ENCODE measurements around the gene TAMM41.

The TAMM41 gene

DNA sequence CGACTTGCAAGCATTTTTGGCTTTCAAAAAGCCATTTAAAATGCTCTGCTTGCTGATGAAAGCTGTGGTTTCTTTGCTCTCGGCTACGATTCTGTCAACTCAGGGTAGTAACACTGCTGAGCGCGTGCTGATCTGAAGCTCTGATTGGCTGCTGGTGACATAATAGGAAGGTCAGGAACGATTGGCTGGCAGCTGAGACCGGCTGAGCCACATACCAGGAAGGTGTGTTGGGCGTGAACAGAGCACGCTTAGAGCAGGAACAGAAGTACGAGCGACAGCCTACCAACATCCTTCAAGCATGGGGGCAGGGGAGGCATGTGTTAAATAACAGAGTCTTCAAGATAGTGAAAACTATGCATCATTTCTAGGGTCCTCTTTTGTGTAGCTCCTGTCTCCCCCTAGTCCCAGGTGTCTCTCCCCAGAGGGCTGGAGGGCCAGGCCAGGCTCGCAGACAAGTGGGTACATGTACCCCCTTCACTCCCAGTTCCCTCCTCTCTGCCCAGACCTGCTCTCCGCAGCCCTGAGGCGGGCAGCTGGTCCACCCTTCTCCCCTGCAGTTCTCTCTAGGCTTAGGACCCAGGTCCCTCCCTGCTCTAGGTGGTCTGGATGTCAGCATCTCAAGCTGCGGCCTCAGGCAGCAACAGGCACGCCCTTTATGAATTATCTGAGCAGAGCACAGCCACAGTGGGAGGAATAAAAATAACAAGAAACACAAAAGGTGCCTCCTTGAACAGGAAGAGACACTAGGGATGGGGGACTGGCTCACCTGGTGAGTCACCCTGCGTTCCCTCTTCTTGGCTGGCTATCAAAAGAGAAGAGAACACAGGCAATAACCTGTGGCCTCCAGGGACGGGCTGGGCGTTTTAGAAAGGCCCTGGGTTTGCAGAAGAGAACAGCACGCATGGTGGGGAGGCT, 76.0 kb downstream of the TAMM41 start (continued):
- TF ChIP-seq, protein P1, sequence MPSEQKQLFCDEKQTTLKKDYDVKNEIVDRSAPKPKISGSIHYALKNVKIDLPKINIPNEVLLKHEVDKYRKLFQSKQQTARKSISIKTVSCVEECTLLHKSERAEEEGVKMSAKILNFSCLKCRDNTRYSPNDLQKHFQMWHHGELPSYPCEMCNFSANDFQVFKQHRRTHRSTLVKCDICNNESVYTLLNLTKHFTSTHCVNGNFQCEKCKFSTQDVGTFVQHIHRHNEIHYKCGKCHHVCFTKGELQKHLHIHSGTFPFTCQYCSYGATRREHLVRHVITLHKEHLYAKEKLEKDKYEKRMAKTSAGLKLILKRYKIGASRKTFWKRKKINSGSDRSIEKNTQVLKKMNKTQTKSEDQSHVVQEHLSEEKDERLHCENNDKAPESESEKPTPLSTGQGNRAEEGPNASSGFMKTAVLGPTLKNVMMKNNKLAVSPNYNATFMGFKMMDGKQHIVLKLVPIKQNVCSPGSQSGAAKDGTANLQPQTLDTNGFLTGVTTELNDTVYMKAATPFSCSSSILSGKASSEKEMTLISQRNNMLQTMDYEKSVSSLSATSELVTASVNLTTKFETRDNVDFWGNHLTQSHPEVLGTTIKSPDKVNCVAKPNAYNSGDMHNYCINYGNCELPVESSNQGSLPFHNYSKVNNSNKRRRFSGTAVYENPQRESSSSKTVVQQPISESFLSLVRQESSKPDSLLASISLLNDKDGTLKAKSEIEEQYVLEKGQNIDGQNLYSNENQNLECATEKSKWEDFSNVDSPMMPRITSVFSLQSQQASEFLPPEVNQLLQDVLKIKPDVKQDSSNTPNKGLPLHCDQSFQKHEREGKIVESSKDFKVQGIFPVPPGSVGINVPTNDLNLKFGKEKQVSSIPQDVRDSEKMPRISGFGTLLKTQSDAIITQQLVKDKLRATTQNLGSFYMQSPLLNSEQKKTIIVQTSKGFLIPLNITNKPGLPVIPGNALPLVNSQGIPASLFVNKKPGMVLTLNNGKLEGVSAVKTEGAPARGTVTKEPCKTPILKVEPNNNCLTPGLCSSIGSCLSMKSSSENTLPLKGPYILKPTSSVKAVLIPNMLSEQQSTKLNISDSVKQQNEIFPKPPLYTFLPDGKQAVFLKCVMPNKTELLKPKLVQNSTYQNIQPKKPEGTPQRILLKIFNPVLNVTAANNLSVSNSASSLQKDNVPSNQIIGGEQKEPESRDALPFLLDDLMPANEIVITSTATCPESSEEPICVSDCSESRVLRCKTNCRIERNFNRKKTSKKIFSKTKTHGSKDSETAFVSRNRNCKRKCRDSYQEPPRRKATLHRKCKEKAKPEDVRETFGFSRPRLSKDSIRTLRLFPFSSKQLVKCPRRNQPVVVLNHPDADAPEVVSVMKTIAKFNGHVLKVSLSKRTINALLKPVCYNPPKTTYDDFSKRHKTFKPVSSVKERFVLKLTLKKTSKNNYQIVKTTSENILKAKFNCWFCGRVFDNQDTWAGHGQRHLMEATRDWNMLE (tag by site-specific recombination; conservative IDR thresholded peaks at IDR 0.05; ENCODE audit: low read depth): peak; percentile 37; the same call in 1 of the 2 replicates
- TF ChIP-seq ZBTB1 (tag by site-specific recombination; IDR thresholded peaks at IDR 0.05): no peak
- peak; percentile 93 for TF ChIP-seq SCRT2 (tag by site-specific recombination; IDR thresholded peaks at IDR 0.05)
- peak; percentile 76 for TF ChIP-seq ZBTB17 (tag by site-specific recombination; IDR thresholded peaks at IDR 0.05)
- TF ChIP-seq, protein P2, sequence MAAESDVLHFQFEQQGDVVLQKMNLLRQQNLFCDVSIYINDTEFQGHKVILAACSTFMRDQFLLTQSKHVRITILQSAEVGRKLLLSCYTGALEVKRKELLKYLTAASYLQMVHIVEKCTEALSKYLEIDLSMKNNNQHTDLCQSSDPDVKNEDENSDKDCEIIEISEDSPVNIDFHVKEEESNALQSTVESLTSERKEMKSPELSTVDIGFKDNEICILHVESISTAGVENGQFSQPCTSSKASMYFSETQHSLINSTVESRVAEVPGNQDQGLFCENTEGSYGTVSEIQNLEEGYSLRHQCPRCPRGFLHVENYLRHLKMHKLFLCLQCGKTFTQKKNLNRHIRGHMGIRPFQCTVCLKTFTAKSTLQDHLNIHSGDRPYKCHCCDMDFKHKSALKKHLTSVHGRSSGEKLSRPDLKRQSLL (tag by site-specific recombination; IDR thresholded peaks at IDR 0.05): no peak
- no peak for TF ChIP-seq ZFP69B (tag by site-specific recombination; IDR thresholded peaks at IDR 0.05)
- TF ChIP-seq ZNF776 (tag by site-specific recombination; IDR thresholded peaks at IDR 0.05; ENCODE audit: borderline replicate concordance): no peak
- TF ChIP-seq, protein P3, sequence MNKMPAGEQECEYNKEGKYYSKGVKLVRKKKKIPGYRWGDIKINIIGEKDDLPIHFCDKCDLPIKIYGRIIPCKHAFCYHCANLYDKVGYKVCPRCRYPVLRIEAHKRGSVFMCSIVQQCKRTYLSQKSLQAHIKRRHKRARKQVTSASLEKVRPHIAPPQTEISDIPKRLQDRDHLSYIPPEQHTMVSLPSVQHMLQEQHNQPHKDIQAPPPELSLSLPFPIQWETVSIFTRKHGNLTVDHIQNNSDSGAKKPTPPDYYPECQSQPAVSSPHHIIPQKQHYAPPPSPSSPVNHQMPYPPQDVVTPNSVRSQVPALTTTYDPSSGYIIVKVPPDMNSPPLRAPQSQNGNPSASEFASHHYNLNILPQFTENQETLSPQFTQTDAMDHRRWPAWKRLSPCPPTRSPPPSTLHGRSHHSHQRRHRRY (tag by site-specific recombination; IDR thresholded peaks at IDR 0.05): no peak
- peak; percentile 35; the same call in 1 of the 2 replicates for TF ChIP-seq KLF9 (tag by site-specific recombination; IDR thresholded peaks at IDR 0.05; ENCODE audit: low read depth)
- TF ChIP-seq, protein P4, sequence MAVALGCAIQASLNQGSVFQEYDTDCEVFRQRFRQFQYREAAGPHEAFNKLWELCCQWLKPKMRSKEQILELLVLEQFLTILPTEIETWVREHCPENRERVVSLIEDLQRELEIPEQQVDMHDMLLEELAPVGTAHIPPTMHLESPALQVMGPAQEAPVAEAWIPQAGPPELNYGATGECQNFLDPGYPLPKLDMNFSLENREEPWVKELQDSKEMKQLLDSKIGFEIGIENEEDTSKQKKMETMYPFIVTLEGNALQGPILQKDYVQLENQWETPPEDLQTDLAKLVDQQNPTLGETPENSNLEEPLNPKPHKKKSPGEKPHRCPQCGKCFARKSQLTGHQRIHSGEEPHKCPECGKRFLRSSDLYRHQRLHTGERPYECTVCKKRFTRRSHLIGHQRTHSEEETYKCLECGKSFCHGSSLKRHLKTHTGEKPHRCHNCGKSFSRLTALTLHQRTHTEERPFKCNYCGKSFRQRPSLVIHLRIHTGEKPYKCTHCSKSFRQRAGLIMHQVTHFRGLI (tag by site-specific recombination; IDR thresholded peaks at IDR 0.05): peak; percentile 94
- no peak for TF ChIP-seq ZNF24 (tag by site-specific recombination; IDR thresholded peaks at IDR 0.05)
- TF ChIP-seq, protein P5, sequence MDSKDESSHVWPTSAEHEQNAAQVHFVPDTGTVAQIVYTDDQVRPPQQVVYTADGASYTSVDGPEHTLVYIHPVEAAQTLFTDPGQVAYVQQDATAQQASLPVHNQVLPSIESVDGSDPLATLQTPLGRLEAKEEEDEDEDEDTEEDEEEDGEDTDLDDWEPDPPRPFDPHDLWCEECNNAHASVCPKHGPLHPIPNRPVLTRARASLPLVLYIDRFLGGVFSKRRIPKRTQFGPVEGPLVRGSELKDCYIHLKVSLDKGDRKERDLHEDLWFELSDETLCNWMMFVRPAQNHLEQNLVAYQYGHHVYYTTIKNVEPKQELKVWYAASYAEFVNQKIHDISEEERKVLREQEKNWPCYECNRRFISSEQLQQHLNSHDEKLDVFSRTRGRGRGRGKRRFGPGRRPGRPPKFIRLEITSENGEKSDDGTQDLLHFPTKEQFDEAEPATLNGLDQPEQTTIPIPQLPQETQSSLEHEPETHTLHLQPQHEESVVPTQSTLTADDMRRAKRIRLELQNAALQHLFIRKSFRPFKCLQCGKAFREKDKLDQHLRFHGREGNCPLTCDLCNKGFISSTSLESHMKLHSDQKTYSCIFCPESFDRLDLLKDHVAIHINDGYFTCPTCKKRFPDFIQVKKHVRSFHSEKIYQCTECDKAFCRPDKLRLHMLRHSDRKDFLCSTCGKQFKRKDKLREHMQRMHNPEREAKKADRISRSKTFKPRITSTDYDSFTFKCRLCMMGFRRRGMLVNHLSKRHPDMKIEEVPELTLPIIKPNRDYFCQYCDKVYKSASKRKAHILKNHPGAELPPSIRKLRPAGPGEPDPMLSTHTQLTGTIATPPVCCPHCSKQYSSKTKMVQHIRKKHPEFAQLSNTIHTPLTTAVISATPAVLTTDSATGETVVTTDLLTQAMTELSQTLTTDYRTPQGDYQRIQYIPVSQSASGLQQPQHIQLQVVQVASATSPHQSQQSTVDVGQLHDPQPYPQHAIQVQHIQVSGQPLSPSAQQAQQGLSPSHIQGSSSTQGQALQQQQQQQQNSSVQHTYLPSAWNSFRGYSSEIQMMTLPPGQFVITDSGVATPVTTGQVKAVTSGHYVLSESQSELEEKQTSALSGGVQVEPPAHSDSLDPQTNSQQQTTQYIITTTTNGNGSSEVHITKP (tag by site-specific recombination; IDR thresholded peaks at IDR 0.05): peak; percentile 98
- TF ChIP-seq ZNF184 (tag by site-specific recombination; IDR thresholded peaks at IDR 0.05): peak; percentile 10; the same call in 1 of the 2 replicates
- TF ChIP-seq ZNF112 (tag by site-specific recombination; IDR thresholded peaks at IDR 0.05): no peak
- TF ChIP-seq ZXDB (tag by site-specific recombination; IDR thresholded peaks at IDR 0.05): peak; percentile 50; the same call in 1 of the 2 replicates
- TF ChIP-seq ZNF335 (tag by site-specific recombination; conservative IDR thresholded peaks at IDR 0.05): peak; percentile 64
- TF ChIP-seq ZNF501 (tag by site-specific recombination; IDR thresholded peaks at IDR 0.05): no peak
- TF ChIP-seq ZBTB48 (tag by site-specific recombination; IDR thresholded peaks at IDR 0.05): no peak
- TF ChIP-seq ZNF366 (tag by site-specific recombination; conservative IDR thresholded peaks at IDR 0.05): peak; percentile 46; the same call in 1 of the 2 replicates
- TF ChIP-seq, protein P6, sequence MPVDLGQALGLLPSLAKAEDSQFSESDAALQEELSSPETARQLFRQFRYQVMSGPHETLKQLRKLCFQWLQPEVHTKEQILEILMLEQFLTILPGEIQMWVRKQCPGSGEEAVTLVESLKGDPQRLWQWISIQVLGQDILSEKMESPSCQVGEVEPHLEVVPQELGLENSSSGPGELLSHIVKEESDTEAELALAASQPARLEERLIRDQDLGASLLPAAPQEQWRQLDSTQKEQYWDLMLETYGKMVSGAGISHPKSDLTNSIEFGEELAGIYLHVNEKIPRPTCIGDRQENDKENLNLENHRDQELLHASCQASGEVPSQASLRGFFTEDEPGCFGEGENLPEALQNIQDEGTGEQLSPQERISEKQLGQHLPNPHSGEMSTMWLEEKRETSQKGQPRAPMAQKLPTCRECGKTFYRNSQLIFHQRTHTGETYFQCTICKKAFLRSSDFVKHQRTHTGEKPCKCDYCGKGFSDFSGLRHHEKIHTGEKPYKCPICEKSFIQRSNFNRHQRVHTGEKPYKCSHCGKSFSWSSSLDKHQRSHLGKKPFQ (tag by site-specific recombination; IDR thresholded peaks at IDR 0.05): 0 out of 2 replicates have a peak, but pooled peaks have one; percentile 10
- TF ChIP-seq WT1 (tag by site-specific recombination; IDR thresholded peaks at IDR 0.05): peak; percentile 75
- TF ChIP-seq TRIM28 (IDR thresholded peaks at IDR 0.05; ENCODE audit: borderline replicate concordance, low read length): peak; percentile 95

All from HEK293 (cell line).